ENCODE data around the gene DNAJC4.

The DNAJC4 gene

DNA sequence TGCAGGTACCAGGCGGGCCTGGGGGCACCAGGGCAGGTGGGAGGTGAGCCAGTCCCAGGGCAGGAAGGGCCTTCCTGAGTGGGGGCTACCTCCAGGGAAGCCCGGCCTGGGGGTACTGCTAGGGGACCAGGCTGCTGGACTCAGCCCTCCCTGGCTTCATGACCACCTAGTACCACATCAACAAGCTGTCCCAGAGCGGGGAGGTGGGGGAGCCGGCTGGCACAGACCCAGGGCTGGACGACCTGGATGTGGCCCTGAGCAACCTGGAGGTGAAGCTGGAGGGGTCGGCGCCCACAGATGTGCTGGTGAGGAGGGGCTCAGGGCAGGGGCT is 11.0 kb upstream of the DNAJC4 start:
- Histone ChIP-seq H3K79me2 (ENCODE audit: insufficient read depth, low read length) (peaks cover 1% of the 10 kb centered on the region; the same call in 1 of the 2 replicates), H3F3A (ENCODE audit: low read depth) (no peaks in the 10 kb centered on the region), H2AFZ (ENCODE audit: low read length) (no peak overlapping the region), H3K9me3 (ENCODE audit: insufficient read depth, low read depth, low read length) (no peaks in the 10 kb centered on the region), H3K9me2 (replicated peaks; ENCODE audit: low read depth, low read length) (no peaks in the 10 kb centered on the region), H4K20me1 (ENCODE audit: insufficient read depth, low read length, poor library complexity, severe bottlenecking) (no peaks in the 10 kb centered on the region), H3K9ac (ENCODE audit: low read depth, low read length, poor library complexity, severe bottlenecking) (no peak overlapping the region), H3K4me1 (ENCODE audit: insufficient read depth, low read length, poor library complexity, severe bottlenecking) (no peaks in the 10 kb centered on the region), H3K4me2 (ENCODE audit: low read depth, low read length, poor library complexity, severe bottlenecking) (no peak overlapping the region), H3K4me3 (ENCODE audit: low read length, poor library complexity, severe bottlenecking) (no peak overlapping the region), H3K36me3 (ENCODE audit: insufficient read depth, low read length) (peaks cover 27% of the 10 kb centered on the region; the same call in 1 of the 2 replicates), H3K27me3 (ENCODE audit: insufficient read depth, low read length, poor library complexity, severe bottlenecking) (no peaks in the 10 kb centered on the region)
- no peak for TF ChIP-seq EZH2phosphoT487 (IDR thresholded peaks at IDR 0.05; ENCODE audit: borderline replicate concordance)
- TF ChIP-seq, protein P1, sequence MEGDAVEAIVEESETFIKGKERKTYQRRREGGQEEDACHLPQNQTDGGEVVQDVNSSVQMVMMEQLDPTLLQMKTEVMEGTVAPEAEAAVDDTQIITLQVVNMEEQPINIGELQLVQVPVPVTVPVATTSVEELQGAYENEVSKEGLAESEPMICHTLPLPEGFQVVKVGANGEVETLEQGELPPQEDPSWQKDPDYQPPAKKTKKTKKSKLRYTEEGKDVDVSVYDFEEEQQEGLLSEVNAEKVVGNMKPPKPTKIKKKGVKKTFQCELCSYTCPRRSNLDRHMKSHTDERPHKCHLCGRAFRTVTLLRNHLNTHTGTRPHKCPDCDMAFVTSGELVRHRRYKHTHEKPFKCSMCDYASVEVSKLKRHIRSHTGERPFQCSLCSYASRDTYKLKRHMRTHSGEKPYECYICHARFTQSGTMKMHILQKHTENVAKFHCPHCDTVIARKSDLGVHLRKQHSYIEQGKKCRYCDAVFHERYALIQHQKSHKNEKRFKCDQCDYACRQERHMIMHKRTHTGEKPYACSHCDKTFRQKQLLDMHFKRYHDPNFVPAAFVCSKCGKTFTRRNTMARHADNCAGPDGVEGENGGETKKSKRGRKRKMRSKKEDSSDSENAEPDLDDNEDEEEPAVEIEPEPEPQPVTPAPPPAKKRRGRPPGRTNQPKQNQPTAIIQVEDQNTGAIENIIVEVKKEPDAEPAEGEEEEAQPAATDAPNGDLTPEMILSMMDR (conservative IDR thresholded peaks at IDR 0.05; ENCODE audit: low read length) = no peak

DNA sequence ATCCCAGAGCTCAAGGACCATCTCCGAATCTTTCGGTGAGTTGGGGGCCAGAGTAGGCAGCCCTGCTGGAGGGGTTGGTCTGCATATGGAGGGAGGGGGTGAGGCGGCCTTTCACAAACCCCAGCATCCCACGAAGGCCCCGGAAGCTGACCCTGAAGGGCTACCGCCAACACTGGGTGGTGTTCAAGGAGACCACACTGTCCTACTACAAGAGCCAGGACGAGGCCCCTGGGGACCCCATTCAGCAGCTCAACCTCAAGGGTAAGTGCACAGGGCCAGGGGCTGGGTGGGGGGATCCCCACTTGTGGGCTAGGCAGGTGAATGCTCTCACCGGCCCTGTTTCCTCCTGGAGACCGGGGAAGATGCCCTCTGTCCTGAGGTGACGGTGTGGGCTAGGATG is 10.6 kb upstream of the DNAJC4 start:
- H3K9ac ChIP-seq (ENCODE audit: low read depth, low read length, poor library complexity, severe bottlenecking) = no peak overlapping the region
- H3K4me3 ChIP-seq (ENCODE audit: low read length, poor library complexity, severe bottlenecking) = no peak overlapping the region
- peaks cover 2% of the 10 kb centered on the region for H4K20me1 ChIP-seq (ENCODE audit: insufficient read depth, low read length, poor library complexity, severe bottlenecking)
- H3K9me2 ChIP-seq (replicated peaks; ENCODE audit: low read depth, low read length) = no peaks in the 10 kb centered on the region
- peaks cover 1% of the 10 kb centered on the region for H3K4me1 ChIP-seq (ENCODE audit: insufficient read depth, low read length, poor library complexity, severe bottlenecking)
- no peak overlapping the region for H3K4me2 ChIP-seq (ENCODE audit: low read depth, low read length, poor library complexity, severe bottlenecking)
- H3K79me2 ChIP-seq (ENCODE audit: insufficient read depth, low read length) = peaks cover 5% of the 10 kb centered on the region; the same call in 1 of the 2 replicates
- no peak overlapping the region for H2AFZ ChIP-seq (ENCODE audit: low read length)
- H3K9me3 ChIP-seq (ENCODE audit: insufficient read depth, low read depth, low read length) = no peaks in the 10 kb centered on the region
- no peak for TF ChIP-seq EZH2phosphoT487 (IDR thresholded peaks at IDR 0.05; ENCODE audit: borderline replicate concordance)
- TF ChIP-seq, protein P1 (conservative IDR thresholded peaks at IDR 0.05; ENCODE audit: low read length) = no peak
- H3K27me3 ChIP-seq (ENCODE audit: insufficient read depth, low read length, poor library complexity, severe bottlenecking) = no peaks in the 10 kb centered on the region
- peaks cover 27% of the 10 kb centered on the region; the same call in 1 of the 2 replicates for H3K36me3 ChIP-seq (ENCODE audit: insufficient read depth, low read length)
- no peaks in the 10 kb centered on the region for H3F3A ChIP-seq (ENCODE audit: low read depth)

DNA sequence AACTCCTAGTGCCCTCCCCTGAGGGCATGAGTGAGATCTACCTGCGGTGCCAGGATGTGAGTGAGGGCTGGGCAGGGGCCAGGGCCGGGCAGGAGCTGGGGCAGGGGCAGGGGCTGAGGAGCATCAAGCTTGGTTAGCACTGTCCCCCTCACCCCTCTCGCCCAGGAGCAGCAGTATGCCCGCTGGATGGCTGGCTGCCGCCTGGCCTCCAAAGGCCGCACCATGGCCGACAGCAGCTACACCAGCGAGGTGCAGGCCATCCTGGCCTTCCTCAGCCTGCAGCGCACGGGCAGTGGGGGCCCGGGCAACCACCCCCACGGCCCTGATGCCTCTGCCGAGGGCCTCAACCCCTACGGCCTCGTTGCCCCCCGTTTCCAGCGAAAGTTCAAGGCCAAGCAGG is 10.1 kb upstream of the DNAJC4 start:
- Histone ChIP-seq H3K4me1 (ENCODE audit: insufficient read depth, low read length, poor library complexity, severe bottlenecking) (peaks cover 6% of the 10 kb centered on the region), H2AFZ (ENCODE audit: low read length) (no peak overlapping the region), H3K9me3 (ENCODE audit: insufficient read depth, low read depth, low read length) (no peaks in the 10 kb centered on the region), H3F3A (ENCODE audit: low read depth) (no peaks in the 10 kb centered on the region), H3K4me2 (ENCODE audit: low read depth, low read length, poor library complexity, severe bottlenecking) (no peak overlapping the region), H3K9me2 (replicated peaks; ENCODE audit: low read depth, low read length) (no peaks in the 10 kb centered on the region), H3K79me2 (ENCODE audit: insufficient read depth, low read length) (peaks cover 11% of the 10 kb centered on the region), H4K20me1 (ENCODE audit: insufficient read depth, low read length, poor library complexity, severe bottlenecking) (peaks cover 7% of the 10 kb centered on the region), H3K36me3 (ENCODE audit: insufficient read depth, low read length) (peaks cover 27% of the 10 kb centered on the region; the same call in 1 of the 2 replicates), H3K27me3 (ENCODE audit: insufficient read depth, low read length, poor library complexity, severe bottlenecking) (no peaks in the 10 kb centered on the region), H3K9ac (ENCODE audit: low read depth, low read length, poor library complexity, severe bottlenecking) (no peak overlapping the region), H3K4me3 (ENCODE audit: low read length, poor library complexity, severe bottlenecking) (no peak overlapping the region)
- TF ChIP-seq, protein P1 (conservative IDR thresholded peaks at IDR 0.05; ENCODE audit: low read length) = no peak
- TF ChIP-seq EZH2phosphoT487 (IDR thresholded peaks at IDR 0.05; ENCODE audit: borderline replicate concordance) = no peak
